ENCODE data around the gene LIN37. TPM values are rescaled to one million over a fixed set of nuclear protein-coding genes. Genes with fewer than 3 reads are reported as not detected.

The LIN37 gene
- total and polyA plus RNA-seq, 9 of the 15 experiments (the other 6 are each of a cell fraction or from before 2014, with no cell fraction given), result 1.2 to 12.5 (median 8.6) TPM

DNA sequence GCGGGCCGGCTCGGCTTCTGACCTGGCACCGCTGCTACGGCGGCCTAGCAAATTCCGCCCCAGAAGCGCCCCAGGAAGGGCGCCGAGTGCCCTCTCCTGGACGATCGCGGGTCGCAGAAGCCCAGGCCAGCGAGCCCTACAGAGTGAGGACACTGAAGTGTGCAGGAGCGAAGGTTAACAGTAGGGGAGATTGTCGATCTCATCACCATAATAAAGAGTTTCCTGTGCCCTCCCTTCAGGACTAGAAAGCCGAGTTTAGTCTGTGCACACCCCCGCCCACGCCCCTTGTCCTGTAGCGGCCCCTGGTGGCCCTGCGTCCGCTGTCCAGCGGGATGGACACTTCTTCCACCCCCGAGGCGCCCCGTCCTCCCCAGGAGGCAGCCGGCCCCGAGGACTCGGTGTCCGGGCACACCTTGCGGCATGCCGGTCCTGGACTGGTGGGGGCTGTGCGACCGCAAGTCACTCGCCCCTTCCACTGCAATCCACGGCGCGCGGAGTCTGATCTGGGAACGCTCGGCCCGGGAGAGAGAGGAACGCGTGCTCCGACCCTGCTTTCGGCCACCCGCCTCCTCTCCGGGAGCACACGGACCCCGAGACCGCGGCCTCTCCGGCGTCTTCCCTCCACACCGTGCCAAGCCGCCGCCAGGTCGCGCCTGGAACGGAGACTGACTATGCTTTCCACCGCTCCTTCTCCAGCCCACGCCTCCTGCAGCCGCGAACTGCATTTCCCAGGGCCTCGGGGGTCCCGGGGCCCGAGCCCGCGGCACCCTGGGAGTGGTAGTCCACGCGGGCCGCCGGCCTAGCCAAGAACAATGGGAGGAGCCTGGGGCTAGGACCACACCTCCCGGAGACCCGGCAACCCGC, 31.3 kb upstream of the LIN37 start (continued):
- TF ChIP-seq, protein P1, sequence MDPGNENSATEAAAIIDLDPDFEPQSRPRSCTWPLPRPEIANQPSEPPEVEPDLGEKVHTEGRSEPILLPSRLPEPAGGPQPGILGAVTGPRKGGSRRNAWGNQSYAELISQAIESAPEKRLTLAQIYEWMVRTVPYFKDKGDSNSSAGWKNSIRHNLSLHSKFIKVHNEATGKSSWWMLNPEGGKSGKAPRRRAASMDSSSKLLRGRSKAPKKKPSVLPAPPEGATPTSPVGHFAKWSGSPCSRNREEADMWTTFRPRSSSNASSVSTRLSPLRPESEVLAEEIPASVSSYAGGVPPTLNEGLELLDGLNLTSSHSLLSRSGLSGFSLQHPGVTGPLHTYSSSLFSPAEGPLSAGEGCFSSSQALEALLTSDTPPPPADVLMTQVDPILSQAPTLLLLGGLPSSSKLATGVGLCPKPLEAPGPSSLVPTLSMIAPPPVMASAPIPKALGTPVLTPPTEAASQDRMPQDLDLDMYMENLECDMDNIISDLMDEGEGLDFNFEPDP (CRISPR knock-in tag; IDR thresholded peaks at IDR 0.05), result no peak
- TF ChIP-seq ZNF12 (CRISPR knock-in tag; IDR thresholded peaks at IDR 0.05), result 0 out of 2 replicates have a peak, but pooled peaks have one; percentile 38
- TF ChIP-seq ZNF644 (tag; IDR thresholded peaks at IDR 0.05; ENCODE audit: low read depth), result peak; percentile 93
- peak; percentile 21; the same call in 1 of the 2 replicates for TF ChIP-seq ATF7 (IDR thresholded peaks at IDR 0.05)
- TF ChIP-seq TCFL5 (CRISPR knock-in tag; conservative IDR thresholded peaks at IDR 0.05), result no peak
- TF ChIP-seq, protein P2, sequence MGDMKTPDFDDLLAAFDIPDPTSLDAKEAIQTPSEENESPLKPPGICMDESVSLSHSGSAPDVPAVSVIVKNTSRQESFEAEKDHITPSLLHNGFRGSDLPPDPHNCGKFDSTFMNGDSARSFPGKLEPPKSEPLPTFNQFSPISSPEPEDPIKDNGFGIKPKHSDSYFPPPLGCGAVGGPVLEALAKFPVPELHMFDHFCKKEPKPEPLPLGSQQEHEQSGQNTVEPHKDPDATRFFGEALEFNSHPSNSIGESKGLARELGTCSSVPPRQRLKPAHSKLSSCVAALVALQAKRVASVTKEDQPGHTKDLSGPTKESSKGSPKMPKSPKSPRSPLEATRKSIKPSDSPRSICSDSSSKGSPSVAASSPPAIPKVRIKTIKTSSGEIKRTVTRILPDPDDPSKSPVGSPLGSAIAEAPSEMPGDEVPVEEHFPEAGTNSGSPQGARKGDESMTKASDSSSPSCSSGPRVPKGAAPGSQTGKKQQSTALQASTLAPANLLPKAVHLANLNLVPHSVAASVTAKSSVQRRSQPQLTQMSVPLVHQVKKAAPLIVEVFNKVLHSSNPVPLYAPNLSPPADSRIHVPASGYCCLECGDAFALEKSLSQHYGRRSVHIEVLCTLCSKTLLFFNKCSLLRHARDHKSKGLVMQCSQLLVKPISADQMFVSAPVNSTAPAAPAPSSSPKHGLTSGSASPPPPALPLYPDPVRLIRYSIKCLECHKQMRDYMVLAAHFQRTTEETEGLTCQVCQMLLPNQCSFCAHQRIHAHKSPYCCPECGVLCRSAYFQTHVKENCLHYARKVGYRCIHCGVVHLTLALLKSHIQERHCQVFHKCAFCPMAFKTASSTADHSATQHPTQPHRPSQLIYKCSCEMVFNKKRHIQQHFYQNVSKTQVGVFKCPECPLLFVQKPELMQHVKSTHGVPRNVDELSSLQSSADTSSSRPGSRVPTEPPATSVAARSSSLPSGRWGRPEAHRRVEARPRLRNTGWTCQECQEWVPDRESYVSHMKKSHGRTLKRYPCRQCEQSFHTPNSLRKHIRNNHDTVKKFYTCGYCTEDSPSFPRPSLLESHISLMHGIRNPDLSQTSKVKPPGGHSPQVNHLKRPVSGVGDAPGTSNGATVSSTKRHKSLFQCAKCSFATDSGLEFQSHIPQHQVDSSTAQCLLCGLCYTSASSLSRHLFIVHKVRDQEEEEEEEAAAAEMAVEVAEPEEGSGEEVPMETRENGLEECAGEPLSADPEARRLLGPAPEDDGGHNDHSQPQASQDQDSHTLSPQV (IDR thresholded peaks at IDR 0.05), result peak; percentile 18; the same call in 1 of the 2 replicates
- TF ChIP-seq ZKSCAN8 (CRISPR knock-in tag; IDR thresholded peaks at IDR 0.05), result no peak
- no peak for TF ChIP-seq HNRNPUL1 (IDR thresholded peaks at IDR 0.05; ENCODE audit: low read length)
- TF ChIP-seq, protein P3, sequence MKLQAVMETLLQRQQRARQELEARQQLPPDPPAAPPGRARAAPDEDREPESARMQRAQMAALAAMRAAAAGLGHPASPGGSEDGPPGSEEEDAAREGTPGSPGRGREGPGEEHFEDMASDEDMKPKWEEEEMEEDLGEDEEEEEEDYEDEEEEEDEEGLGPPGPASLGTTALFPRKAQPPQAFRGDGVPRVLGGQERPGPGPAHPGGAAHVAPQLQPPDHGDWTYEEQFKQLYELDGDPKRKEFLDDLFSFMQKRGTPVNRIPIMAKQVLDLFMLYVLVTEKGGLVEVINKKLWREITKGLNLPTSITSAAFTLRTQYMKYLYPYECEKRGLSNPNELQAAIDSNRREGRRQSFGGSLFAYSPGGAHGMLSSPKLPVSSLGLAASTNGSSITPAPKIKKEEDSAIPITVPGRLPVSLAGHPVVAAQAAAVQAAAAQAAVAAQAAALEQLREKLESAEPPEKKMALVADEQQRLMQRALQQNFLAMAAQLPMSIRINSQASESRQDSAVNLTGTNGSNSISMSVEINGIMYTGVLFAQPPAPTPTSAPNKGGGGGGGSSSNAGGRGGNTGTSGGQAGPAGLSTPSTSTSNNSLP (IDR thresholded peaks at IDR 0.05; ENCODE audit: borderline replicate concordance, low read depth, low read length), result no peak
- TF ChIP-seq ZKSCAN3 (CRISPR knock-in tag; IDR thresholded peaks at IDR 0.05), result no peak
- no peak for TF ChIP-seq RBM22 (IDR thresholded peaks at IDR 0.05; ENCODE audit: low read depth, low read length, poor library complexity, severe bottlenecking)
- TF ChIP-seq DIDO1 (tag; IDR thresholded peaks at IDR 0.05; ENCODE audit: low read depth), result no peak
- TF ChIP-seq, protein P4, sequence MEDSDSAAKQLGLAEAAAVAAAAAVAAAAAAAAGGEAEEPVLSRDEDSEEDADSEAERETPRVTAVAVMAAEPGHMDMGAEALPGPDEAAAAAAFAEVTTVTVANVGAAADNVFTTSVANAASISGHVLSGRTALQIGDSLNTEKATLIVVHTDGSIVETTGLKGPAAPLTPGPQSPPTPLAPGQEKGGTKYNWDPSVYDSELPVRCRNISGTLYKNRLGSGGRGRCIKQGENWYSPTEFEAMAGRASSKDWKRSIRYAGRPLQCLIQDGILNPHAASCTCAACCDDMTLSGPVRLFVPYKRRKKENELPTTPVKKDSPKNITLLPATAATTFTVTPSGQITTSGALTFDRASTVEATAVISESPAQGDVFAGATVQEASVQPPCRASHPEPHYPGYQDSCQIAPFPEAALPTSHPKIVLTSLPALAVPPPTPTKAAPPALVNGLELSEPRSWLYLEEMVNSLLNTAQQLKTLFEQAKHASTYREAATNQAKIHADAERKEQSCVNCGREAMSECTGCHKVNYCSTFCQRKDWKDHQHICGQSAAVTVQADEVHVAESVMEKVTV (CRISPR knock-in tag; IDR thresholded peaks at IDR 0.05), result peak; percentile 92
- TF ChIP-seq HNRNPH1 (optimal IDR thresholded peaks at IDR 0.05; ENCODE audit: low read depth, low read length), result no peak
- TF ChIP-seq, protein P5, sequence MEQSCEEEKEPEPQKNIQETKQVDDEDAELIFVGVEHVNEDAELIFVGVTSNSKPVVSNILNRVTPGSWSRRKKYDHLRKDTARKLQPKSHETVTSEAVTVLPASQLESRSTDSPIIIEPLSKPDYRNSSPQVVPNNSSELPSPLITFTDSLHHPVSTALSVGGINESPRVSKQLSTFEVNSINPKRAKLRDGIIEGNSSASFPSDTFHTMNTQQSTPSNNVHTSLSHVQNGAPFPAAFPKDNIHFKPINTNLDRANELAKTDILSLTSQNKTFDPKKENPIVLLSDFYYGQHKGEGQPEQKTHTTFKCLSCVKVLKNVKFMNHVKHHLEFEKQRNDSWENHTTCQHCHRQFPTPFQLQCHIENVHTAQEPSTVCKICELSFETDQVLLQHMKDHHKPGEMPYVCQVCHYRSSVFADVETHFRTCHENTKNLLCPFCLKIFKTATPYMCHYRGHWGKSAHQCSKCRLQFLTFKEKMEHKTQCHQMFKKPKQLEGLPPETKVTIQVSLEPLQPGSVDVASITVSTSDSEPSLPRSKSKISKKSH (CRISPR knock-in tag; IDR thresholded peaks at IDR 0.05), result no peak
- TF ChIP-seq HCFC1 (IDR thresholded peaks at IDR 0.05; ENCODE audit: low read depth, low read length), result peak; percentile 94

Data from K562 (cell line).